Stimulated activated naive B cell treated with anti-CD40 and anti-IgM and Interleukin-4, amounts not matched to agents 10 μg/mL and 1 μg/mL and 100 μg/mL, for 72 hours (primary cell): Measurements from ENCODE around the gene TAP2.
A peak's percentile ranks its signal among the peaks of the same experiment; 100 is the strongest.
"Not testable (repeated sequence)": the region's sequence is repeated elsewhere in the genome, so short reads cannot be mapped to it uniquely, and the experiment has no call there.

ENCODE experiments used
- ATAC-seq, 2 donors: fragments of 150-1000 bp; cut with Tn5 transposase; replicated peaks; 2 replicates each; pipeline ENCODE4 v1.10.0; 2021; ENCODE audit warnings: moderate library complexity in 1 of 2
- DNase-seq: peaks from one replicate; pipeline ENCODE4 v3.0.0; 2021
- H3K27ac Mint-ChIP-seq: one replicate; pipeline ENCODE4 v1.8.0; 2022; ENCODE audit warnings: mild to moderate bottlenecking, mixed read lengths
- H3K27me3 Mint-ChIP-seq, 2 donors: one replicate each; pipeline ENCODE4 v1.8.0; 2022; ENCODE audit warnings: mixed read lengths in 2 of 2
- H3K36me3 Mint-ChIP-seq, 2 donors: one replicate each; pipeline ENCODE4 v1.8.0; 2022; ENCODE audit warnings: mixed read lengths in 2 of 2, mild to moderate bottlenecking in 1 of 2
- H3K4me1 Mint-ChIP-seq, 2 donors: one replicate each; pipeline ENCODE4 v1.8.0; 2022; ENCODE audit warnings: mixed read lengths in 2 of 2, mild to moderate bottlenecking in 1 of 2
- H3K4me3 Mint-ChIP-seq, 2 donors: one replicate each; pipeline ENCODE4 v1.8.0; 2022; ENCODE audit warnings: mild to moderate bottlenecking in 2 of 2, mixed read lengths in 2 of 2, moderate library complexity in 1 of 2
- H3K9me3 Mint-ChIP-seq, 2 donors: one replicate each; pipeline ENCODE4 v1.8.0; 2022; ENCODE audit warnings: mixed read lengths in 2 of 2, mild to moderate bottlenecking in 1 of 2

The TAP2 gene

DNA sequence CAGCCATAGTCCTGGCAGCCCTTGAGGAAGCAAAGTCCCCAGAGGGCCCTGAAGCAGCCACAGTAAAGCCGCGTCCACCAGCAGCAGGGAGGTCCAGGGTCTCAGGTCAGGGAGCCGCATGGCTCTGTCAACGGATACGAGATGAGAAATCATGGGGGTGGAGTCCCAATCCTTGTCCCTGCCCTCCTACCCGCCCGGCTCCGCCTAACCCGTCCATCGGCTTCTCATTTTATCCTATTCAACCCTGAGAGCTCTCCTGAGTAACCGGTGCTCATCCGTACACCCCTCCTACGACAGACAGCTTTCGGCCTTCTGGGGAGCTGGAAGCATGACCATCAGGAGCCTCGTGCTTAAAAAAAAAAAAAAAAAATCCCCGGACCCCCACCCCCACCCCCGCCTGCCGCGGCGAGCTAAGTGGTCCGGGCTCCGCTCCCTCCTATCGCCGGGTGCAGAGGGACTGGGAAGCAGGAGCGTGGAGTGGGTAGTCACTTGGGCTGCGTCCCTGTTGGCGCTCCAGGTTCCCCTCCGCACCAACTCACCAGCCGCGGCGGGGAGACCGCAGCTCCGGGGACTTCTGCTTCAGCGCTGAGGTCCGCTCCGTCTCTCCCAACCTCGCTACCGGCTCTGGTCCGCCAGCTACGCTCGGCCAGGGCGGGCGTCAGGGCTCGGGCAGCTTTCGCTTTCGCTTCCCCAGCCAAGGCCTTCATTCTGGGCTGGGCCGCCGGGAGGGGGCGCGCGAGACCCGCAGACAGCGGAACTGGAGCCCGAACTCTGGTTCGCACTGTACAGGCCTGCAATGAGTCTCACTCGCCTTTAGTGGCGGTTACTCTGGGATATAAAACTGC, at the start of gene TAP2:
Gene TAP2, minus strand, starts transcription at position 626 of the 845 bp plus-strand sequence. Its CDS starts 506 bp downstream, at position 120.
- ATAC-seq (peak; percentile 81 to 87), DNase-seq (peak; percentile 95)
- Mint-ChIP-seq H3K27me3 (no peaks in the 10 kb centered on the region), H3K4me3 (peak within 1 kb of the TSS; percentile 82 to 91), H3K27ac (peak within 1 kb of the TSS; percentile 97), H3K4me1 (peaks cover 72 to 91% of the 10 kb centered on the region in 2 donors), H3K9me3 (peaks cover 0 to 6% of the 10 kb centered on the region in 2 donors), H3K36me3 (peaks cover 64 to 73% of the 10 kb centered on the region in 2 donors)

DNA sequence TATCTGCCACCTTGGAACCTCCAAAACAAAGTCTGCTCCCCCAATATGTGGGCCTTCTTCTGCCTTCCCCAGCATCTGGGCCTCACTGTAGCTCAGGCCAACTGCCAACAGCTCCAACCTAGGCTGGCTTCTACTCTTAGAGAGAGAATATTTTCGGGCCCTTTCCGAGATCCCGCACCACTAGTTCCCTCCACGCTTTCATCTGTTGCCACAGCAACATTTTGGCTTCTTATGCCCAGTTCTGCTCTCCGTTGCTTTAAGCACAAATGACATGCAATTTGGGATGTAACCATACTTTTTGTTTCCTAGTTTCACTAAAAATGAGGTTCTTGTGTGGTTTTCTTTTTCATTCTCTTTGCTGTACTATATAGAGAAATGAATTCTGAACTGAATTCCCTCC, 49.1 kb upstream of the TAP2 start:
- no peaks in the 10 kb centered on the region for H3K27me3 Mint-ChIP-seq
- H3K27ac Mint-ChIP-seq, result no peak overlapping the region
- ATAC-seq, result no peak
- H3K4me1 Mint-ChIP-seq, result peaks cover 33 to 65% of the 10 kb centered on the region in 2 donors
- no peak overlapping the region for H3K4me3 Mint-ChIP-seq
- H3K9me3 Mint-ChIP-seq, result no peaks in the 10 kb centered on the region
- no peak for DNase-seq
- no peaks in the 10 kb centered on the region for H3K36me3 Mint-ChIP-seq

- H3K4me1 Mint-ChIP-seq, result peaks cover 36 to 63% of the 10 kb centered on the region in 2 donors
- no peaks in the 10 kb centered on the region for H3K27me3 Mint-ChIP-seq
- no peaks in the 10 kb centered on the region for H3K36me3 Mint-ChIP-seq
- no peak for ATAC-seq
- H3K27ac Mint-ChIP-seq, result no peak overlapping the region
- no peak overlapping the region for H3K4me3 Mint-ChIP-seq
- no peaks in the 10 kb centered on the region for H3K9me3 Mint-ChIP-seq
- no peak for DNase-seq
Measured at GRCh38 chr6:32886681-32887383, 48.3 kb upstream of the TAP2 start.

- no peaks in the 10 kb centered on the region for H3K36me3 Mint-ChIP-seq
- no peaks in the 10 kb centered on the region for H3K27me3 Mint-ChIP-seq
- no peak overlapping the region for H3K4me3 Mint-ChIP-seq
- peaks cover 33 to 63% of the 10 kb centered on the region in 2 donors for H3K4me1 Mint-ChIP-seq
- no peak for DNase-seq
- no peaks in the 10 kb centered on the region for H3K9me3 Mint-ChIP-seq
- no peak overlapping the region for H3K27ac Mint-ChIP-seq
- ATAC-seq, result peak; percentile 80
Measured at GRCh38 chr6:32885698-32886286, 47.3 kb upstream of the TAP2 start.

- ATAC-seq (no peak), DNase-seq (no peak)
- Mint-ChIP-seq H3K4me1 (peaks cover 36 to 54% of the 10 kb centered on the region in 2 donors), H3K27ac (peak overlapping the region; percentile 22), H3K4me3 (no peak overlapping the region), H3K36me3 (peaks cover 2 to 12% of the 10 kb centered on the region in 2 donors), H3K27me3 (peaks cover 7 to 10% of the 10 kb centered on the region in 2 donors), H3K9me3 (no peaks in the 10 kb centered on the region)
Measured at GRCh38 chr6:32883789-32884188, 45.2 kb upstream of the TAP2 start.

- Mint-ChIP-seq H3K27ac (no peak overlapping the region), H3K9me3 (no peaks in the 10 kb centered on the region), H3K4me3 (no peak overlapping the region), H3K4me1 (peaks cover 34 to 49% of the 10 kb centered on the region in 2 donors), H3K27me3 (peaks cover 7 to 12% of the 10 kb centered on the region in 2 donors), H3K36me3 (peaks cover 2 to 12% of the 10 kb centered on the region in 2 donors)
- DNase-seq (no peak), ATAC-seq (peak in 1 of 2 donors; percentile 62)
Measured at GRCh38 chr6:32882879-32883250, 44.3 kb upstream of the TAP2 start.

- not testable (repeated sequence) for ATAC-seq, DNase-seq, H3K4me3 Mint-ChIP-seq, H3K9me3 Mint-ChIP-seq, H3K27ac Mint-ChIP-seq
- Mint-ChIP-seq H3K36me3 (peaks cover 2 to 12% of the 10 kb centered on the region in 2 donors), H3K4me1 (peaks cover 24 to 31% of the 10 kb centered on the region in 2 donors), H3K27me3 (peaks cover 7 to 15% of the 10 kb centered on the region in 2 donors)
Measured at GRCh38 chr6:32880962-32881361, 42.4 kb upstream of the TAP2 start.

- H3K9me3 Mint-ChIP-seq, result no peaks in the 10 kb centered on the region
- DNase-seq (no peak), ATAC-seq (no peak)
- H3K4me1 Mint-ChIP-seq, result peaks cover 23 to 29% of the 10 kb centered on the region in 2 donors
- peaks cover 7 to 15% of the 10 kb centered on the region in 2 donors for H3K27me3 Mint-ChIP-seq
- peak overlapping the region; percentile 77 for H3K27ac Mint-ChIP-seq
- peaks cover 2 to 12% of the 10 kb centered on the region in 2 donors for H3K36me3 Mint-ChIP-seq
- H3K4me3 Mint-ChIP-seq, result peak overlapping the region; percentile 64 to 66
Measured at GRCh38 chr6:32879691-32880090, 41.2 kb upstream of the TAP2 start.

- Mint-ChIP-seq H3K4me3 (no peak overlapping the region), H3K27ac (no peak overlapping the region), H3K27me3 (peaks cover 7 to 15% of the 10 kb centered on the region in 2 donors), H3K9me3 (peaks cover 0 to 3% of the 10 kb centered on the region in 2 donors), H3K4me1 (peaks cover 12 to 15% of the 10 kb centered on the region in 2 donors), H3K36me3 (peaks cover 2 to 16% of the 10 kb centered on the region in 2 donors)
- DNase-seq, result no peak
- ATAC-seq, result no peak
Measured at GRCh38 chr6:32876603-32877002, 38.1 kb upstream of the TAP2 start.

- ATAC-seq, H3K9me3 Mint-ChIP-seq, DNase-seq, H3K4me3 Mint-ChIP-seq, H3K27me3 Mint-ChIP-seq, H3K4me1 Mint-ChIP-seq, H3K36me3 Mint-ChIP-seq, H3K27ac Mint-ChIP-seq: not testable (repeated sequence)
Measured at GRCh38 chr6:32873947-32874346, 35.4 kb upstream of the TAP2 start.

GRCh38 chr6:32868257-32868788, 29.8 kb upstream of the TAP2 start:
- H3K4me1 Mint-ChIP-seq, result peaks cover 18 to 36% of the 10 kb centered on the region in 2 donors
- H3K36me3 Mint-ChIP-seq, result peaks cover 0 to 8% of the 10 kb centered on the region in 2 donors
- H3K27ac Mint-ChIP-seq, result no peak overlapping the region

GRCh38 chr6:32867554-32868256, 29.2 kb upstream of the TAP2 start:
- peaks cover 0 to 1% of the 10 kb centered on the region in 2 donors for H3K9me3 Mint-ChIP-seq
- H3K27ac Mint-ChIP-seq, result peak overlapping the region; percentile 92
- peaks cover 18 to 36% of the 10 kb centered on the region in 2 donors for H3K4me1 Mint-ChIP-seq
- no peak overlapping the region for H3K4me3 Mint-ChIP-seq
- peaks cover 0 to 6% of the 10 kb centered on the region in 2 donors for H3K36me3 Mint-ChIP-seq
- DNase-seq, result no peak
- peak; percentile 16 to 28 for ATAC-seq
- no peaks in the 10 kb centered on the region for H3K27me3 Mint-ChIP-seq

More at GRCh38 chr6:32868257-32868788, 29.8 kb upstream of the TAP2 start:
- peaks cover 0 to 3% of the 10 kb centered on the region in 2 donors for H3K9me3 Mint-ChIP-seq
- DNase-seq (peak; percentile 68), ATAC-seq (peak; percentile 72 to 77)
- no peaks in the 10 kb centered on the region for H3K27me3 Mint-ChIP-seq
- no peak overlapping the region for H3K4me3 Mint-ChIP-seq

DNA sequence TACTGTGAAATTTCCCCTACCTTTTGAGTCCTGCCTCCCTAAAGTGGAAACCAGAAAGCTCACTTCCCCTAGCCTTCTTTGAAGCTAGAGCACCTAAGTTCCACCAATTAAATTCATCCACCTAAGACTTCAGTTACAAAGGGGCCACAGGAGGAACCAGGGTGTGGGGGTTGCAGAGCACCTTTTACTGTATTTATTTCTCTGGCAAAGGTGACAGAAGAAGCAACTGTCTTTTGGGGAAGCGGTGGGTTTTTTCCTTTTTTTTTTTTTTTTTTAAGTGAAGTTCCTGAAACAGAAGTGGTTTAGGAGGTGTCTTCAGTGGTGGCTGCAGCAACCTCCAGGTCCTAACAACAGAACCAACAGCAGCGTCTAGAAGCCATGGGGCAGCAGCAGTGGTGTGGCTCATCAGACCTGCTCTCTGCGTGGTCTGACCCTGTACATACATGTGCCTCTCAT, 28.5 kb upstream of the TAP2 start:
- Mint-ChIP-seq H3K4me3 (peak overlapping the region; percentile 35 to 60), H3K9me3 (no peaks in the 10 kb centered on the region), H3K27me3 (no peaks in the 10 kb centered on the region), H3K4me1 (peaks cover 18 to 36% of the 10 kb centered on the region in 2 donors), H3K27ac (peak overlapping the region; percentile 92), H3K36me3 (peaks cover under 1 to 4% of the 10 kb centered on the region in 2 donors)
- DNase-seq, result no peak
- peak; percentile 78 to 81 for ATAC-seq
